ENCODE results near the gene SREBF1. TPM values are rescaled to one million over a fixed set of nuclear protein-coding genes. Genes with fewer than 3 reads are reported as not detected.

Gene SREBF1
- total and polyA plus RNA-seq, 10 of the 15 experiments (the other 5 are each of a cell fraction or from before 2014, with no cell fraction given) = 1.4 to 84.6 (median 20.4) TPM

GRCh38 chr17:17839791-17840707 lies 3.3 kb upstream of the SREBF1 start (continued):
- TF ChIP-seq PKNOX1 (IDR thresholded peaks at IDR 0.05) = no peak
- TF ChIP-seq ASH2L (IDR thresholded peaks at IDR 0.05; ENCODE audit: borderline replicate concordance, low read depth) = no peak
- TF ChIP-seq SIX5 (IDR thresholded peaks at IDR 0.05; ENCODE audit: low read depth, low read length, severe bottlenecking) = no peak
- TF ChIP-seq EGR1 (IDR thresholded peaks at IDR 0.05; ENCODE audit: borderline replicate concordance in 1 of 2, low read depth in 2 of 2, low read length in 2 of 2) = peak in 1 of 2 experiments; percentile 78; a peak in 2 of 3 replicates
- no peak for TF ChIP-seq FOS (IDR thresholded peaks at IDR 0.05; ENCODE audit: borderline replicate concordance, extremely low read depth, insufficient read length)
- TF ChIP-seq RAD51 (IDR thresholded peaks at IDR 0.05) = peak; percentile 73; the same call in 1 of the 2 replicates
- no peak for TF ChIP-seq NFYA (IDR thresholded peaks at IDR 0.05; ENCODE audit: borderline replicate concordance, low read depth, low read length)
- no peak for TF ChIP-seq BCL3 (IDR thresholded peaks at IDR 0.05; ENCODE audit: borderline replicate concordance, insufficient read depth, low read depth, low read length, poor library complexity, severe bottlenecking)
- no peak for TF ChIP-seq MYB (IDR thresholded peaks at IDR 0.05; ENCODE audit: borderline replicate concordance, low read depth, low read length)
- TF ChIP-seq ESRRA (IDR thresholded peaks at IDR 0.05; ENCODE audit: low read length) = no peak
- TF ChIP-seq CUX1 (IDR thresholded peaks at IDR 0.05; ENCODE audit: insufficient replicate concordance, low read depth, low read length) = no peak
- TF ChIP-seq GATAD2B (conservative IDR thresholded peaks at IDR 0.05; ENCODE audit: low read depth) = peak; percentile 91
- TF ChIP-seq ZNF274 (IDR thresholded peaks at IDR 0.05; ENCODE audit: insufficient read depth, insufficient read length) = no peak
- no peak for TF ChIP-seq SUPT20H (IDR thresholded peaks at IDR 0.05; ENCODE audit: borderline replicate concordance, control insufficient read depth, low read depth, low read length)
- TF ChIP-seq RELA (IDR thresholded peaks at IDR 0.05; ENCODE audit: borderline replicate concordance, partially characterized antibody) = peak; percentile 23
- no peak for TF ChIP-seq TCF12 (IDR thresholded peaks at IDR 0.05; ENCODE audit: low read depth, low read length)
- TF ChIP-seq EED (IDR thresholded peaks at IDR 0.05; ENCODE audit: low read depth) = no peak
- TF ChIP-seq CREM (IDR thresholded peaks at IDR 0.05; ENCODE audit: low read depth) = peak; percentile 51; the same call in 1 of the 2 replicates
- TF ChIP-seq NR2C2 (IDR thresholded peaks at IDR 0.05; ENCODE audit: borderline replicate concordance, control insufficient read depth, insufficient read length, low read depth) = no peak
- no peak for TF ChIP-seq GABPA (IDR thresholded peaks at IDR 0.05; ENCODE audit: low read depth)
- peak; percentile 81 to 95 for TF ChIP-seq BHLHE40 (IDR thresholded peaks at IDR 0.05; ENCODE audit: borderline replicate concordance in 1 of 2, low read depth in 2 of 2, low read length in 1 of 2)

Measured in GM12878 (cell line).